ENCODE data around the gene HTR2C. TPM values are rescaled to one million over a fixed set of nuclear protein-coding genes. Genes with fewer than 3 reads are reported as not detected.
"Not testable (repeated sequence)": the region's sequence is repeated elsewhere in the genome, so short reads cannot be mapped to it uniquely, and the experiment has no call there.

HTR2C gene
- under 1 TPM; 0.43 to 0.98 (median 0.67) TPM for polyA plus RNA-seq (ENCODE audit: insufficient read length in 4 of 4)

- DNase-seq (ENCODE audit: low read depth in 4 of 4, low spot score in 2 of 4), result no peak
These were observed at the start of gene HTR2C for GRCh38 chrX:114583646-114584374. Gene HTR2C (plus strand): TSS chrX:114584086. CDS start chrX:114726937, 142,851 bp downstream.

GRCh38 chrX:114580336-114580735 is 3.5 kb upstream of the HTR2C start:
- no peak for DNase-seq (ENCODE audit: low read depth in 4 of 4, low spot score in 2 of 4)

- DNase-seq (ENCODE audit: low read depth in 4 of 4, low spot score in 2 of 4), result no peak
These were observed 2.2 kb upstream of the HTR2C start for GRCh38 chrX:114581528-114582263.

- DNase-seq (ENCODE audit: low read depth in 4 of 4, low spot score in 2 of 4), result no peak
These were observed 1.6 kb upstream of the HTR2C start for GRCh38 chrX:114582264-114582632.

- no peak for DNase-seq (ENCODE audit: low read depth in 4 of 4, low spot score in 2 of 4)
These were observed 1.0 kb upstream of the HTR2C start for GRCh38 chrX:114582698-114583395.

GRCh38 chrX:114584375-114584943 is 573 bp downstream of the HTR2C start:
- no peak for DNase-seq (ENCODE audit: low read depth in 4 of 4, low spot score in 2 of 4)

- DNase-seq (ENCODE audit: low read depth in 4 of 4, low spot score in 2 of 4), result no peak
These were observed 1.3 kb downstream of the HTR2C start for GRCh38 chrX:114584983-114585842.

GRCh38 chrX:114591121-114591520 is 7.2 kb downstream of the HTR2C start:
- DNase-seq (ENCODE audit: low read depth in 4 of 4, low spot score in 2 of 4), result no peak

GRCh38 chrX:114599305-114599704 is 15.4 kb downstream of the HTR2C start:
- DNase-seq (ENCODE audit: low read depth in 4 of 4, low spot score in 2 of 4), result no peak

- DNase-seq (ENCODE audit: low read depth in 4 of 4, low spot score in 2 of 4), result no peak
These were observed 16.0 kb downstream of the HTR2C start for GRCh38 chrX:114599911-114600310.

- DNase-seq (ENCODE audit: low read depth in 4 of 4, low spot score in 2 of 4), result not testable (repeated sequence)
These were observed 22.7 kb downstream of the HTR2C start for GRCh38 chrX:114606619-114607018.

- no peak for DNase-seq (ENCODE audit: low read depth in 4 of 4, low spot score in 2 of 4)
These were observed 27.2 kb downstream of the HTR2C start for GRCh38 chrX:114611018-114611619.

GRCh38 chrX:114615765-114616164 is 31.9 kb downstream of the HTR2C start:
- no peak for DNase-seq (ENCODE audit: low read depth in 4 of 4, low spot score in 2 of 4)

GRCh38 chrX:114619874-114620273 is 36.0 kb downstream of the HTR2C start:
- no peak for DNase-seq (ENCODE audit: low read depth in 4 of 4, low spot score in 2 of 4)

- no peak for DNase-seq (ENCODE audit: low read depth in 4 of 4, low spot score in 2 of 4)
These were observed 42.4 kb downstream of the HTR2C start for GRCh38 chrX:114626323-114626722.

- DNase-seq (ENCODE audit: low read depth in 4 of 4, low spot score in 2 of 4), result no peak
These were observed 52.1 kb downstream of the HTR2C start for GRCh38 chrX:114635986-114636385.

GRCh38 chrX:114650351-114650750 is 66.5 kb downstream of the HTR2C start:
- DNase-seq (ENCODE audit: low read depth in 4 of 4, low spot score in 2 of 4), result no peak

GRCh38 chrX:114675365-114675764 is 91.5 kb downstream of the HTR2C start:
- no peak for DNase-seq (ENCODE audit: low read depth in 4 of 4, low spot score in 2 of 4)

- DNase-seq (ENCODE audit: low read depth in 4 of 4, low spot score in 2 of 4), result not testable (repeated sequence)
These were observed 116.6 kb downstream of the HTR2C start for GRCh38 chrX:114700533-114700932.

- no peak for DNase-seq (ENCODE audit: low read depth in 4 of 4, low spot score in 2 of 4)
These were observed 125.5 kb downstream of the HTR2C start for GRCh38 chrX:114709406-114709805.
